22Rv1 (cell line): Measurements from ENCODE around the gene CHID1.
A peak's percentile ranks its signal among the peaks of the same experiment; 100 is the strongest.

Source experiments
- H3K27ac ChIP-seq: fragments of 450-650 bp; 2 replicates; pipeline ENCODE4 v1.5.1; 2017
- ZFX ChIP-seq: fragments of 450-650 bp; IDR thresholded peaks from 2 replicates; pipeline ENCODE4 v1.6.1; 2017; ENCODE audit warnings: antibody characterized with exemption, borderline replicate concordance
- TF ChIP-seq, protein P1 (sequence below): fragments of 450-650 bp; IDR thresholded peaks from 2 replicates; pipeline ENCODE4 v1.5.1; 2017; ENCODE audit warnings: mild to moderate bottlenecking

The CHID1 gene

GRCh38 chr11:869399-870126, 41.0 kb downstream of the CHID1 start:
- no peak for TF ChIP-seq ZFX
- TF ChIP-seq, protein P1, sequence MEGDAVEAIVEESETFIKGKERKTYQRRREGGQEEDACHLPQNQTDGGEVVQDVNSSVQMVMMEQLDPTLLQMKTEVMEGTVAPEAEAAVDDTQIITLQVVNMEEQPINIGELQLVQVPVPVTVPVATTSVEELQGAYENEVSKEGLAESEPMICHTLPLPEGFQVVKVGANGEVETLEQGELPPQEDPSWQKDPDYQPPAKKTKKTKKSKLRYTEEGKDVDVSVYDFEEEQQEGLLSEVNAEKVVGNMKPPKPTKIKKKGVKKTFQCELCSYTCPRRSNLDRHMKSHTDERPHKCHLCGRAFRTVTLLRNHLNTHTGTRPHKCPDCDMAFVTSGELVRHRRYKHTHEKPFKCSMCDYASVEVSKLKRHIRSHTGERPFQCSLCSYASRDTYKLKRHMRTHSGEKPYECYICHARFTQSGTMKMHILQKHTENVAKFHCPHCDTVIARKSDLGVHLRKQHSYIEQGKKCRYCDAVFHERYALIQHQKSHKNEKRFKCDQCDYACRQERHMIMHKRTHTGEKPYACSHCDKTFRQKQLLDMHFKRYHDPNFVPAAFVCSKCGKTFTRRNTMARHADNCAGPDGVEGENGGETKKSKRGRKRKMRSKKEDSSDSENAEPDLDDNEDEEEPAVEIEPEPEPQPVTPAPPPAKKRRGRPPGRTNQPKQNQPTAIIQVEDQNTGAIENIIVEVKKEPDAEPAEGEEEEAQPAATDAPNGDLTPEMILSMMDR: no peak
- H3K27ac ChIP-seq: no peak overlapping the region

GRCh38 chr11:868802-869201, 41.8 kb downstream of the CHID1 start:
- no peak overlapping the region for H3K27ac ChIP-seq
- no peak for TF ChIP-seq ZFX
- TF ChIP-seq, protein P1: no peak

DNA sequence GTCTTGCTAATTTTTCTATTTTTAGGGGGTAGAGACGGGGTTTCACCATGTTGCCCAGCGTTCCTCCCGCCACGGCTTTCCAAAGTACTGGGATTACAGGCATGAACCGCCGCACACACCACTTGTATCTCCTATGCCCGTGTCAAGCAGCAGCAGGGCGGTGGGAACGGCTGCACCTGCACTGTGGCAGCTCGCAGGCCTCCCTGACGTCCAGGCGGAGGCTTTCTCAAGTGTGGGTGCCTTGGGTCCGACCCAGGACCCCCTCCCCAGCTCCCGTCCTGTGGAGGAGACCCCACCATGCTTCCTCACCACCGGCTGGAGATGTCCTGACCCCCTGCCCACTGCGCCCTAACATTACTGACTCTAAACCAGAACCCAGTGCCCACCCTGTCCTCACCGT, 42.2 kb downstream of the CHID1 start:
- H3K27ac ChIP-seq: no peak overlapping the region
- TF ChIP-seq, protein P1: no peak
- TF ChIP-seq ZFX: no peak

GRCh38 chr11:867856-868358, 42.7 kb downstream of the CHID1 start:
- peak overlapping the region; percentile 27; the same call in 1 of the 2 replicates for H3K27ac ChIP-seq
- no peak for TF ChIP-seq ZFX
- TF ChIP-seq, protein P1: no peak

DNA sequence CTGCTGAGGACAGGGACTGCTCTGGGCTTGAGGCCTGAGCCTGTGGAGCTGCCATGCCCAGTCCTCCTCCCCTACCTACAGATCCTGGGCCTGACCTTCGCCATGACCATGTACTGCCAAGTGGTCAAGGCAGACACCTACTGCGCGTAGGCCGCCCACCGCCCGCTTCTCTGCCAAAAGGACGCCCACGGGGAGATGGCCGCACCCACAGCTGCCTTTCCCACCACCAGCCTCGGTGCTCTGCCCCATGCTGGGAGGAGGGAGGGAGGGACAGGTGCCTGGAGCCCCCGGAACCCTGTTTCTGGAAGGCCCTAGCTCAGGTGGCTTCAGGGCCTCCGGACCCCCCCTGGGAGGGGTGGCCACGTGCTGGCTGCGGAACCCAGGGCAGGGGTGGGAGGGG, 44.1 kb downstream of the CHID1 start:
- H3K27ac ChIP-seq: peak overlapping the region; percentile 27; the same call in 1 of the 2 replicates
- no peak for TF ChIP-seq ZFX
- TF ChIP-seq, protein P1: no peak

DNA sequence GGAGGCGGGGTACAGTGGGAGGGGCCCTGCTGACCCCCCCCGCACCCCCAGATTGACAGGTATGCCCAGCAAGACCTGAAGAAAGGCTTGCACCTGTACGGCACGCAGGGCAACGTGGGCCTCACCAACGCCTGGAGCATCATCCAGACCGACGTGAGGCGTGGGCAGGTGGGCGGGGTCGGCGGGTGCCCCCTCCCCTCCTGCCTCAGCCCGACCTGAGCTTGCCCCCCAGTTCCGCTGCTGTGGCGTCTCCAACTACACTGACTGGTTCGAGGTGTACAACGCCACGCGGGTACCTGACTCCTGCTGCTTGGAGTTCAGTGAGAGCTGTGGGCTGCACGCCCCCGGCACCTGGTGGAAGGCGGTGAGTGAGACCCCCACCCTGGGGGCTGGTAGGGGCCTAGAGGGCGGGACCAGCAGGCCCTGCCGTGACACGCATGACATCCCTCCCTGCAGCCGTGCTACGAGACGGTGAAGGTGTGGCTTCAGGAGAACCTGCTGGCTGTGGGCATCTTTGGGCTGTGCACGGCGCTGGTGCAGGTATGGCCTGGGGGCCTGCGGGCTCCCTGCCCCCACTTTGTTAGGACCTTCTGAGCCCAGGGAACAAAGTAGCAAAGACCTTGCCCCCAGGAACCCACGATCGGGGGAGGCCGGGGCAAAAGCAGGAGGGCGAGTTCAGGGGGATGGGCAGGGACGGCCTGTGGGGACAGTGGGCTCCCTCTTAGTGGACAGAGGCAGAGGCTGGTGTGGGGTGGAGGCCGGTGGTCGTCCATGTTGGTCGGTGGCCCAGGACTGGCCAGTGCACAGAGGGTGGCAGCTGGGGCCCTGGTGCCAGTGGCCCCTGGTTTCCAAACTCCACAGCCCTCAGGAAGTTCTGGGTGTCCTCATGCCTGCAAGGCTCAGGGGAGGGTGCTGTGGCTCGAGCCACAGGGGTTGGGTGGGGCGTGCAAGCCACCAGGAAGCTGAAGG, 44.9 kb downstream of the CHID1 start:
- H3K27ac ChIP-seq: no peak overlapping the region; the same call in 1 of the 2 replicates

More for the DNA sequence above, 44.9 kb downstream of the CHID1 start:
- no peak for TF ChIP-seq ZFX
- TF ChIP-seq, protein P1: no peak
